GM21528 (cell line): ENCODE data around the gene PLXNB1.

Experiments
- ATAC-seq: cut with Tn5 transposase; IDR thresholded peaks from one replicate; pipeline ENCODE4 v1.9.1; 2021; ENCODE audit warnings: mild to moderate bottlenecking, moderate library complexity; ENCODE audit not compliant: unreplicated experiment, low FRiP score

The PLXNB1 gene

GRCh38 chr3:48435774-48436476, 6.0 kb upstream of the PLXNB1 start:
- ATAC-seq = no peak

- ATAC-seq = no peak
Measured at GRCh38 chr3:48435223-48435595, 5.3 kb upstream of the PLXNB1 start.

GRCh38 chr3:48434591-48435222, 4.8 kb upstream of the PLXNB1 start:
- no peak for ATAC-seq

GRCh38 chr3:48433472-48434118, 3.7 kb upstream of the PLXNB1 start:
- no peak for ATAC-seq

GRCh38 chr3:48432411-48433371, 2.8 kb upstream of the PLXNB1 start:
- no peak for ATAC-seq

GRCh38 chr3:48431224-48432029, 1.5 kb upstream of the PLXNB1 start:
- no peak for ATAC-seq

GRCh38 chr3:48430708-48431101, 819 bp upstream of the PLXNB1 start:
- no peak for ATAC-seq

- ATAC-seq = no peak
Measured at GRCh38 chr3:48429317-48429959, 448 bp downstream of the PLXNB1 start.

GRCh38 chr3:48428572-48429316, 1.1 kb downstream of the PLXNB1 start:
- no peak for ATAC-seq

- no peak for ATAC-seq
Measured at GRCh38 chr3:48428088-48428571, 1.8 kb downstream of the PLXNB1 start.

GRCh38 chr3:48427630-48427962, 2.3 kb downstream of the PLXNB1 start:
- ATAC-seq = no peak

- no peak for ATAC-seq
Measured at GRCh38 chr3:48426944-48427629, 2.8 kb downstream of the PLXNB1 start.

GRCh38 chr3:48426401-48426909, 3.4 kb downstream of the PLXNB1 start:
- ATAC-seq = no peak

- no peak for ATAC-seq
Measured at GRCh38 chr3:48425281-48425812, 4.5 kb downstream of the PLXNB1 start.

GRCh38 chr3:48423883-48424695, 5.8 kb downstream of the PLXNB1 start:
- ATAC-seq = no peak

GRCh38 chr3:48423241-48423882, 6.5 kb downstream of the PLXNB1 start:
- no peak for ATAC-seq
